ENCODE measurements around the gene MCAT.

- TF ChIP-seq, protein P1, sequence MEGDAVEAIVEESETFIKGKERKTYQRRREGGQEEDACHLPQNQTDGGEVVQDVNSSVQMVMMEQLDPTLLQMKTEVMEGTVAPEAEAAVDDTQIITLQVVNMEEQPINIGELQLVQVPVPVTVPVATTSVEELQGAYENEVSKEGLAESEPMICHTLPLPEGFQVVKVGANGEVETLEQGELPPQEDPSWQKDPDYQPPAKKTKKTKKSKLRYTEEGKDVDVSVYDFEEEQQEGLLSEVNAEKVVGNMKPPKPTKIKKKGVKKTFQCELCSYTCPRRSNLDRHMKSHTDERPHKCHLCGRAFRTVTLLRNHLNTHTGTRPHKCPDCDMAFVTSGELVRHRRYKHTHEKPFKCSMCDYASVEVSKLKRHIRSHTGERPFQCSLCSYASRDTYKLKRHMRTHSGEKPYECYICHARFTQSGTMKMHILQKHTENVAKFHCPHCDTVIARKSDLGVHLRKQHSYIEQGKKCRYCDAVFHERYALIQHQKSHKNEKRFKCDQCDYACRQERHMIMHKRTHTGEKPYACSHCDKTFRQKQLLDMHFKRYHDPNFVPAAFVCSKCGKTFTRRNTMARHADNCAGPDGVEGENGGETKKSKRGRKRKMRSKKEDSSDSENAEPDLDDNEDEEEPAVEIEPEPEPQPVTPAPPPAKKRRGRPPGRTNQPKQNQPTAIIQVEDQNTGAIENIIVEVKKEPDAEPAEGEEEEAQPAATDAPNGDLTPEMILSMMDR (IDR thresholded peaks at IDR 0.05; ENCODE audit: low read length): no peak
- TF ChIP-seq EZH2 (optimal IDR thresholded peaks at IDR 0.05; ENCODE audit: low read depth, low read length): no peak
Observed at GRCh38 chr22:43109511-43109910, 33.7 kb downstream of the MCAT start.

All from MM.1S (cell line).